Measurements from ENCODE around the gene LPCAT2. TPM values are rescaled to one million over a fixed set of nuclear protein-coding genes. Genes with fewer than 3 reads are reported as not detected.

The LPCAT2 gene
- total RNA-seq, 1 experiment from 2014 or later: 25.2 TPM

GRCh38 chr16:55632259-55632658, 123.4 kb downstream of the LPCAT2 start:
- intact Hi-C loops (cut with micrococcal nuclease; ENCODE audit: unreplicated experiment): no loop called here
- TF ChIP-seq CTCF (IDR thresholded peaks at IDR 0.05; ENCODE audit: insufficient read depth in 1 of 2, low read depth in 1 of 2, low read length in 1 of 2, severe bottlenecking in 1 of 2, unreplicated experiment in 1 of 2): no peak
- H3K27ac Mint-ChIP-seq (ENCODE audit: unreplicated experiment): no peak overlapping the region
- Histone ChIP-seq H3K36me3 (ENCODE audit: control insufficient read depth, insufficient read depth, low read length) (no peaks in the 10 kb centered on the region), H3K9me3 (0 out of 2 replicates have a peak, but pooled peaks cover 11% of the 10 kb centered on the region), H3K27me3 (replicated peaks; ENCODE audit: control insufficient read depth, insufficient read depth, low read length) (no peaks in the 10 kb centered on the region), H3K4me3 (ENCODE audit: low read depth, low read length) (no peak overlapping the region), H3K4me1 (peaks cover 7% of the 10 kb centered on the region; the same call in 1 of the 2 replicates)
- H3K9me3 Mint-ChIP-seq (ENCODE audit: unreplicated experiment): peaks cover 20% of the 10 kb centered on the region
- no peaks in the 10 kb centered on the region for H3K27me3 Mint-ChIP-seq (ENCODE audit: insufficient read depth, unreplicated experiment)
- POLR2A ChIA-PET: no interaction called here
- no TSS peak for BruUV-seq (replicated peaks)
- H3K36me3 Mint-ChIP-seq (ENCODE audit: insufficient read depth, unreplicated experiment): no peaks in the 10 kb centered on the region
- CTCF ChIA-PET: no interaction called here
- DNase-seq: no peak
- no peak overlapping the region for H3K4me3 Mint-ChIP-seq (ENCODE audit: unreplicated experiment)
- H3K4me1 Mint-ChIP-seq (ENCODE audit: low read depth, unreplicated experiment): no peaks in the 10 kb centered on the region

GRCh38 chr16:55634193-55634592, 125.3 kb downstream of the LPCAT2 start:
- ChIA-PET CTCF (no interaction called here), POLR2A (no interaction called here)
- no peak for DNase-seq
- Histone ChIP-seq H3K27me3 (replicated peaks; ENCODE audit: control insufficient read depth, insufficient read depth, low read length) (no peaks in the 10 kb centered on the region), H3K9me3 (0 out of 2 replicates have a peak, but pooled peaks cover 11% of the 10 kb centered on the region), H3K4me1 (peaks cover 7% of the 10 kb centered on the region; the same call in 1 of the 2 replicates), H3K4me3 (ENCODE audit: low read depth, low read length) (no peak overlapping the region), H3K36me3 (ENCODE audit: control insufficient read depth, insufficient read depth, low read length) (no peaks in the 10 kb centered on the region)
- Mint-ChIP-seq H3K9me3 (ENCODE audit: unreplicated experiment) (peaks cover 19% of the 10 kb centered on the region), H3K36me3 (ENCODE audit: insufficient read depth, unreplicated experiment) (no peaks in the 10 kb centered on the region), H3K27ac (ENCODE audit: unreplicated experiment) (no peak overlapping the region), H3K4me1 (ENCODE audit: low read depth, unreplicated experiment) (no peaks in the 10 kb centered on the region), H3K4me3 (ENCODE audit: unreplicated experiment) (no peak overlapping the region), H3K27me3 (ENCODE audit: insufficient read depth, unreplicated experiment) (peaks cover 2% of the 10 kb centered on the region)
- no peak for TF ChIP-seq CTCF (IDR thresholded peaks at IDR 0.05; ENCODE audit: insufficient read depth in 1 of 2, low read depth in 1 of 2, low read length in 1 of 2, severe bottlenecking in 1 of 2, unreplicated experiment in 1 of 2)
- BruUV-seq (replicated peaks): no TSS peak
- intact Hi-C loops (cut with micrococcal nuclease; ENCODE audit: unreplicated experiment): no loop called here

Other genes starting within 250 kb of the LPCAT2 start
- gene IRX6, start 184.9 kb upstream of the LPCAT2 start, total RNA-seq (2022): not detected in 2 replicates
- 0.14 and 0.91 TPM in 2 replicates for gene MMP2, start 29.9 kb upstream of the LPCAT2 start, total RNA-seq (2022)
- gene CAPNS2, start 57.6 kb downstream of the LPCAT2 start, total RNA-seq (2022): not detected in 2 replicates
- gene SLC6A2, start 146.9 kb downstream of the LPCAT2 start, total RNA-seq (2022): not detected in 2 replicates